Sigmoid colon (tissue), 7 donors: ENCODE data around the gene PRKG1. TPM values are rescaled to one million over a fixed set of nuclear protein-coding genes. Genes with fewer than 3 reads are reported as not detected.
"Not testable (repeated sequence)": the region's sequence is repeated elsewhere in the genome, so short reads cannot be mapped to it uniquely, and the experiment has no call there.

Source experiments
- DNase-seq: peaks from one replicate; pipeline ENCODE4 v3.0.0-alpha.2; 2019
- H3K27ac ChIP-seq, 4 donors: fragments of 200-600 bp; sonication (generic); one replicate each; pipeline ENCODE4 v1.5.1; 2016 to 2019; ENCODE audit warnings: mild to moderate bottlenecking in 1 of 4
- H3K27me3 ChIP-seq, 3 donors: fragments of 200-600 bp; sonication (generic); one replicate each; pipeline ENCODE4 v1.5.1; 2019; ENCODE audit warnings: mild to moderate bottlenecking in 1 of 3
- H3K36me3 ChIP-seq, 4 donors: fragments of 200-600 bp; sonication (generic); one replicate each; pipeline ENCODE4 v1.5.1; 2016 to 2019
- H3K4me1 ChIP-seq, 4 donors: fragments of 200-600 bp; sonication (generic); one replicate each; pipeline ENCODE4 v1.5.1; 2017 to 2019
- H3K4me3 ChIP-seq, 4 donors: fragments of 200-600 bp; sonication (generic); one replicate each; pipeline ENCODE4 v1.5.1; 2017 to 2019; ENCODE audit warnings: mild to moderate bottlenecking in 2 of 4, moderate library complexity in 1 of 4
- H3K9me3 ChIP-seq, 4 donors: fragments of 200-600 bp in 3 of 4; sonication (generic) in 3 of 4; one replicate each; pipeline versions ENCODE4 v1.5.1 to v1.6.1; 2013 to 2019
- CTCF ChIP-seq, 4 experiments: fragments of 450-650 bp in 3 of 4; fragments of 200-600 bp in 1 of 4; IDR thresholded peaks; one replicate each; pipeline ENCODE4 v1.5.1; 2016 to 2019; ENCODE audit warnings: antibody characterized with exemption in 4 of 4, mild to moderate bottlenecking in 3 of 4, moderate library complexity in 2 of 4
- EP300 ChIP-seq, 4 donors: sonication (generic); formaldehyde crosslinking; IDR thresholded peaks; one replicate each; pipeline ENCODE4 v1.6.1; 2017; ENCODE audit warnings: antibody characterized with exemption in 4 of 4
- POLR2A ChIP-seq, 2 donors: fragments of 450-650 bp; IDR thresholded peaks; one replicate each; pipeline ENCODE4 v1.6.1; 2016; ENCODE audit warnings: antibody characterized with exemption in 2 of 2, mild to moderate bottlenecking in 2 of 2, moderate library complexity in 2 of 2
- POLR2AphosphoS5 ChIP-seq, 4 donors: sonication (generic); formaldehyde crosslinking; IDR thresholded peaks; one replicate each; pipeline ENCODE4 v1.6.1; 2017; ENCODE audit warnings: antibody characterized with exemption in 4 of 4
- WGBS, 2 donors: extraction: QIAGEN DNeasy Blood & Tissue Kit; methylation state at CpG; one replicate each; pipeline ENCODE4 v1.1.7; 2013; 5-methylcytosine and 5-hydroxymethylcytosine counted together
- intact Hi-C: fragments of 100-400 bp; cut with DNase I; formaldehyde crosslinking; loops from one replicate; pipeline ENCODE4 v1.15.1; 2023
- polyA plus RNA-seq, 3 donors: library from polyadenylated mRNA; stranded (reverse); fragments of 200-250 nt; gene quantifications; one replicate each; pipeline ENCODE4 v1.2.3, GENCODE V29; 2013
- total RNA-seq, 4 donors: library from RNA; depleted of rRNA; stranded (reverse); fragments of >200 nt; gene quantifications; one replicate each; pipeline ENCODE4 v1.1.0, GENCODE V29; 2016
- donor health status: healthy with polysubstance abuse.
- donor health status: Bipolar disorder and iron deficiency.
- donor health status: healthy.

Gene PRKG1
- total and polyA plus RNA-seq, 7 donors: 3.7 to 92.9 (median 60.2) TPM

GRCh38 chr10:52191049-52191448 is 1116.8 kb downstream of the PRKG1 start:
- Histone ChIP-seq H3K9me3 (no peaks in the 10 kb centered on the region), H3K4me1 (no peaks in the 10 kb centered on the region), H3K27me3 (no peaks in the 10 kb centered on the region), H3K27ac (no peak overlapping the region), H3K4me3 (no peak overlapping the region), H3K36me3 (no peaks in the 10 kb centered on the region)
- intact Hi-C loops: no loop called here
- no peak for DNase-seq
- no peak for TF ChIP-seq POLR2A (IDR thresholded peaks at IDR 0.05)
- no peak for TF ChIP-seq EP300 (IDR thresholded peaks at IDR 0.05)
- no peak for TF ChIP-seq CTCF (IDR thresholded peaks at IDR 0.05)
- 92 to 93% methylated on average over 5 of the region's 5 CpGs for WGBS, 2 donors

- TF ChIP-seq CTCF (IDR thresholded peaks at IDR 0.05) (no peak), POLR2A (IDR thresholded peaks at IDR 0.05) (no peak), EP300 (IDR thresholded peaks at IDR 0.05) (no peak), POLR2AphosphoS5 (IDR thresholded peaks at IDR 0.05) (no peak)
- Histone ChIP-seq H3K36me3 (no peaks in the 10 kb centered on the region), H3K9me3 (no peaks in the 10 kb centered on the region), H3K27me3 (no peaks in the 10 kb centered on the region), H3K4me3 (no peak overlapping the region), H3K27ac (no peak overlapping the region), H3K4me1 (no peaks in the 10 kb centered on the region)
- 88 to 97% methylated on average over 3 of the region's 3 CpGs for WGBS, 2 donors
- no peak for DNase-seq
- intact Hi-C loops: no loop called here
Observed at GRCh38 chr10:52194191-52194590, 1119.9 kb downstream of the PRKG1 start.

GRCh38 chr10:52194716-52195115 is 1120.4 kb downstream of the PRKG1 start:
- intact Hi-C loops: no loop called here
- Histone ChIP-seq H3K27me3 (no peaks in the 10 kb centered on the region), H3K4me1 (no peaks in the 10 kb centered on the region), H3K4me3 (no peak overlapping the region), H3K27ac (no peak overlapping the region), H3K36me3 (no peaks in the 10 kb centered on the region), H3K9me3 (no peaks in the 10 kb centered on the region)
- DNase-seq: no peak
- TF ChIP-seq POLR2A (IDR thresholded peaks at IDR 0.05): no peak
- no peak for TF ChIP-seq POLR2AphosphoS5 (IDR thresholded peaks at IDR 0.05)
- TF ChIP-seq EP300 (IDR thresholded peaks at IDR 0.05): no peak
- no peak for TF ChIP-seq CTCF (IDR thresholded peaks at IDR 0.05)

GRCh38 chr10:52197098-52197497 is 1122.8 kb downstream of the PRKG1 start:
- H3K4me1 ChIP-seq: no peaks in the 10 kb centered on the region
- no peaks in the 10 kb centered on the region for H3K36me3 ChIP-seq
- no peak overlapping the region for H3K27ac ChIP-seq
- TF ChIP-seq POLR2A (IDR thresholded peaks at IDR 0.05) (no peak), POLR2AphosphoS5 (IDR thresholded peaks at IDR 0.05) (no peak), CTCF (IDR thresholded peaks at IDR 0.05) (no peak), EP300 (IDR thresholded peaks at IDR 0.05) (no peak)
- no peak overlapping the region for H3K4me3 ChIP-seq
- 63 to 75% methylated on average over 3 of the region's 3 CpGs for WGBS, 2 donors
- no peaks in the 10 kb centered on the region for H3K9me3 ChIP-seq
- DNase-seq: no peak
- intact Hi-C loops: no loop called here
- no peaks in the 10 kb centered on the region for H3K27me3 ChIP-seq

GRCh38 chr10:52198540-52198939 is 1124.3 kb downstream of the PRKG1 start:
- no peaks in the 10 kb centered on the region for H3K9me3 ChIP-seq
- no peak for DNase-seq
- H3K27me3 ChIP-seq: no peaks in the 10 kb centered on the region
- no peaks in the 10 kb centered on the region for H3K36me3 ChIP-seq
- intact Hi-C loops: no loop called here
- no peak overlapping the region for H3K27ac ChIP-seq
- H3K4me1 ChIP-seq: no peaks in the 10 kb centered on the region
- H3K4me3 ChIP-seq: no peak overlapping the region
- 67 to 72% methylated on average over 3 of the region's 3 CpGs for WGBS, 2 donors
- no peak for TF ChIP-seq POLR2AphosphoS5 (IDR thresholded peaks at IDR 0.05)
- no peak for TF ChIP-seq EP300 (IDR thresholded peaks at IDR 0.05)
- no peak for TF ChIP-seq CTCF (IDR thresholded peaks at IDR 0.05)
- TF ChIP-seq POLR2A (IDR thresholded peaks at IDR 0.05): no peak

GRCh38 chr10:52204906-52205305 is 1130.6 kb downstream of the PRKG1 start:
- 89 to 94% methylated on average over 7 of the region's 7 CpGs for WGBS, 2 donors
- H3K4me1 ChIP-seq, DNase-seq, intact Hi-C loops, H3K9me3 ChIP-seq, H3K4me3 ChIP-seq, H3K27ac ChIP-seq, H3K36me3 ChIP-seq, H3K27me3 ChIP-seq: not testable (repeated sequence)
